Inferior parietal cortex (tissue), 1 donor: Measurements from ENCODE around the gene IRF8.
"Not testable (repeated sequence)": the region's sequence is repeated elsewhere in the genome, so short reads cannot be mapped to it uniquely, and the experiment has no call there.

ENCODE experiments used
- DNase-seq: peaks from one replicate; pipeline ENCODE4 v3.0.0-alpha.2; 2016; ENCODE audit errors: extremely low spot score

The IRF8 gene

GRCh38 chr16:85891776-85892166, 7.2 kb upstream of the IRF8 start:
- DNase-seq, result no peak

- DNase-seq, result no peak
Measured at GRCh38 chr16:85892760-85893159, 6.2 kb upstream of the IRF8 start.

DNA sequence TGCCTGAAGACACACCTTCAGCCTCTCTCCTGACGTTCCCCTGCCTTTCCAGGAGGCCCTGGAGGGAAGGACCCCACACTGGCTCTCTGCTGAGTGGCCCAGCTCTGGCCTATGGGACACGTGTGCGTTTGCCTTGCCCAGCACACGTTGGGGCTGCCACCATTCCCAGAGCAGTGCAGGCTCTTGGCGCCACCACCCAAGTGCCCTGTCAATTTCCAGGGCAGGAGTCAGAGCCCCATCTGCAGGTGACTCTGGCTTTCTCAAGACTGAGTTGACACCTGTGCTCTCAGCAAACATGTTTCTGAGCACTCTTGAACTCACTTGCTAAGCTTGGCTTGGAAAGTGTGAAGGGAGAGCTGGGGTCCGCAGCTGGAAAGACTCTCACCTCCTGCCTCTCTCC, 4.7 kb upstream of the IRF8 start:
- no peak for DNase-seq

GRCh38 chr16:85897382-85897781, 1.6 kb upstream of the IRF8 start:
- DNase-seq, result no peak

- DNase-seq, result no peak
Measured at GRCh38 chr16:85899444-85899843, 482 bp downstream of the IRF8 start.

- no peak for DNase-seq
Measured at GRCh38 chr16:85900027-85900792, 1.2 kb downstream of the IRF8 start.

DNA sequence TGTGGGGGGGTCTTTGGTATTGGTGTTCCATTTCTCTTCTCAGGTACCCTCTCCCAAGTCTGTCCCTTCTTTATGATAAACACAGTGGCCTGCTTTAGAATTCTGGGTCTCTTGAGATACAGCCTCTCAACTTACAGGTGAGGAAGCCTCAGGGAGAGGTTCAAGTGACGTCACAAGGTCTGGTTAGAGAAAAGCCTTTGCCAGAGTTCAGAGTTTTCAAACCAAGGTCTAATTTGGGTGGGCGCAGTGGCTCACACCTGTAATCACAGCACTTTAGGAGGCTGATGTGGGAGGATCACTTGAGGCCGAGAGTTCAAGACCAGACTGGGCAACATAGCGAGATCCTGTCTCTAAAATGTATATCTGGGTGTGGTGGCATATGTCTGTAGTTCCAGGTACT, 2.1 kb downstream of the IRF8 start:
- DNase-seq, result no peak

DNA sequence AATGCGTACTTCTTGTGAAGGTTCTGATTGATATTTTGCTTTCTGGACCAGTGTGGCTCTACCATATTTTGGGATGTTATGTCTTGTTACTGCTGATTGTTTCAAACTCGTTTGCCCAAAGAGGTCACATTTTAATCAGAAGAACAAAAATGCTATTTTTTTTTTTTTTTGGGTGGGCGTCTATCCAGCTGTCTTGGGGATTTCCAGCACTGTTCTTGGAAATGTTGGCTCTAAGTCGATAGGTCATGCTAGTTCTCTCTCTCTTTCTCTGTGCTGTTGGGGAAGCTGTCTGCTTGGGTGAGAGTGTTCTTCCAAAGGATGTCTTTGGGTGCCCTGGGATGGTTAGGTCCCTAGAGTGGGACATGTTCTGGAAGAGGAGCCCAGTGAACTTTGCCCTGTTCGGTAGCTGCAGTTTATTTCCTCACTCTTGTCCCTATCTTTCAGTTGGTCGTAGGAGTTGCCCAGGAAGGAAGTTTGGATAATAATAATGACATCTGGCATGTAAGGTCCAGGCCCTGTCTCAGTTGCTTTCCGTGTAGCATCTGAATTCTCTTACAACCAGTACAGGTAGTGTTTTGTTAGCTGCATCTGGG, 2.9 kb downstream of the IRF8 start:
- no peak for DNase-seq

- no peak for DNase-seq
Measured at GRCh38 chr16:85902366-85903155, 3.6 kb downstream of the IRF8 start.

- DNase-seq, result no peak
Measured at GRCh38 chr16:85903559-85903958, 4.6 kb downstream of the IRF8 start.

GRCh38 chr16:85905110-85906095, 6.4 kb downstream of the IRF8 start:
- DNase-seq, result no peak

DNA sequence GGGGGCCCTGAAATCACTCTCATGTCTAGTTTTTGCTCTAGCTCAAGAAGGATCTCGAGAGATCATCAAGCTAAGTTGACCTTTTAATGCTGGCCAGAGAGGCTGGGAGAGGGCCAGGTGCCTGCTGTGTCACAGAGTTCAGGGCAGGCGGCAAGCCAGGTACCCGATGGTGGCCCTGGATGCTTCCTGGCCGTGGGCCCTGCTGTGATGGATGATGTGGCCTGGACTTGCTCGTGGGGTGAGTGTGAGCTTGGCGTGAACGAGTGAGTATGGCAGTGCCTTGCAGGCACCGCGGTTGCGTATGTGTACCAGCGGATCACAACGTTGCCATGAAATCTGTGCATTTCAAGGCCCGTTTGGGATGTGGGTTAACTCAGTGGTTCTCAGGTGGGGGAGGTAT, 7.4 kb downstream of the IRF8 start:
- no peak for DNase-seq

- not testable (repeated sequence) for DNase-seq
Measured at GRCh38 chr16:85907231-85907630, 8.3 kb downstream of the IRF8 start.

GRCh38 chr16:85908444-85908843, 9.5 kb downstream of the IRF8 start:
- DNase-seq, result no peak

DNA sequence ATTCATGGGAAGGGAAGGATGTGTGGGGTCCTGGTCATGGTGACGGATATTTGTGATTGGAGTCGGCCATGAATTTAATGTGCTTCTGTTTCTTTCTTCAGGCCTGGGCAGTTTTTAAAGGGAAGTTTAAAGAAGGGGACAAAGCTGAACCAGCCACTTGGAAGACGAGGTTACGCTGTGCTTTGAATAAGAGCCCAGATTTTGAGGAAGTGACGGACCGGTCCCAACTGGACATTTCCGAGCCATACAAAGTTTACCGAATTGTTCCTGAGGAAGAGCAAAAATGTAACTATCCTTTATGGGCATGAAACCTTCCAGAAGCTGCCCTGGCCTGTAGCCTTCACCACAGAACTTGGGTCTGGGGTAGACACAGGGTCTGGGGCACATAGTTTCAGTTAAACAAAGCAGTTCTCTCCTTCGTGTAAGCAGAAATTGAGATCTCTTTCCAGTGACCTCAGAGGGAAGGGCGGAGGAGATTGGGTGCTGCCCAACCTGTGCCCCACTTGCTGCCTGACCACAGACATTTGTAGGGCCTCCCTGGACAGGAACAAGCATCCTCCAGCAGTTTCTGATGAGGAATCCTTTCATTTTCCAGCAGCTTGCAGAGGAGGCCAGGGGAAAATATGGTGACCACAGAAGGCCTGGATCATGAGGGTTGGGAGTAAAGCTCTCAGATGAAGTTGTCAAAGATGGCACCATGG, 10.1 kb downstream of the IRF8 start:
- no peak for DNase-seq

GRCh38 chr16:85909932-85910853, 11.2 kb downstream of the IRF8 start:
- no peak for DNase-seq

DNA sequence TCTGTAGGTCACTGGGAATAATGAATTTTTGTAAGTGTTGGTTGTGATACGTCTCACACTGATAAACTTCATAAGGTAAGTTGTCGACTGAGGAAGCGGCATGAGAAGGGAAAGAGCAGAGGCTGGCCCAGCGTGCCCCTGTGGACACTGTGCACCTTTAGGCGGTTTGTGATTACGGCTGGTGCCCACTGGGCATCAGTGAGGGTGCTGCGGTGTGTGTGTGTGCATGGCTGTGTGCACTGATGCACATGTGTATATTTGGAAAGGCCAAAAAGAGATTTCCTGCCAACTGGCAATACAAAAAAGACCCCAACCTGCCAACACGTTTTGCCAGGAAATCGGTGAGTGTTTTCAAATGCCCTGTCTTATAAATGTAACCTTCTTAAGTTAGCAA, 11.9 kb downstream of the IRF8 start:
- DNase-seq, result no peak

GRCh38 chr16:85911251-85911930, 12.4 kb downstream of the IRF8 start:
- DNase-seq, result no peak

DNA sequence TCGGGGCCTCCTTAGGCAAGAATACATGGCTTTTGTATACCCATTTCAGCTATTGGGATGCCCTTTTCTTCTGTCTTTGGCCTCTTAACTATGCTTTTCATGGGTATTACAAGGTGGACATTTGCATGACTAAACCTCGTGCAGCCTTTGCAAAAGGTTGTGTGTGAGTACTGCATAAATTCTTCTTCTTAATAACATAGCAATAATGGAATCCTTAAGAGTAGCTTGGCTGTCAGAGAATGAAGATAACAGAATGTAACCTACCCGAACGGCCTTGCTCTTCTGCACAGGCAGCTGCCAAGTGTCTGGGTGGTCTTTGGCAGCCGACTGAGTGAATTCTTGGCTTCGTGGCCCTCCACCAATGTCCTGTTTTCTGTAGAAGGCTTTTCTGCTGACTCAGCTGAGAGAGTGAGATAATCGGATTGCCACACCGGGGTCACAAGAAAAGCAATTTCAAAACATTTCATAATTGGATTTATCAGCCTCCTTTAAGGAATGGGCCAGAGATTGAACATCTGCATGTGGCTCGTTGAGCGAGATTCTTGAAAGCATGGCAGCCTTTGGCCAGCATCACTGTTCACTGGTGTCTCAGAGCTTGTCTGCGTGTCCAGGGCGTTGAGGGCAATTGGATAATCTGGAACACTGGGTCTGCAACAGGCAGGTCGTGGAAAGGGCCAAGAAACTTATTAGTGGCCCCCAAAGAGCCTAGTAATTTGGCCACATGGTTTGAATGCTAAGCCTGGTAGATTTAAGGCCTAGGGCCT, 13.4 kb downstream of the IRF8 start:
- no peak for DNase-seq
